SK-N-SH (cell line): ENCODE results near the gene TMEM150A. TPM values are rescaled to one million over a fixed set of nuclear protein-coding genes. Genes with fewer than 3 reads are reported as not detected.
"Not testable (repeated sequence)": the region's sequence is repeated elsewhere in the genome, so short reads cannot be mapped to it uniquely, and the experiment has no call there.

Experiments
- CTCF ChIA-PET: fragments of 300-600, 350-600 bp; formaldehyde crosslinking; extraction: SDS; loops from one replicate; lab custom pipeline; 2021; lab: Yijun Ruan, JAX
- POLR2A ChIA-PET: fragments of 350-600 bp; sonication (Branson Sonifier 250); formaldehyde crosslinking; extraction: SDS; loops from one replicate; lab custom pipeline; 2020; ENCODE audit warnings: antibody characterized with exemption, inconsistent platforms; lab: Yijun Ruan, JAX
- DNase-seq: peaks from one replicate; pipeline ENCODE4 v3.0.0; 2012
- H2AFZ ChIP-seq: fragments of 200-600 bp; sonication (generic); 2 replicates; pipeline ENCODE4 v1.8.1; 2016; ENCODE audit warnings: antibody characterized with exemption, mild to moderate bottlenecking, low read depth
- H3F3A ChIP-seq: fragments of 200-600 bp; sonication (generic); replicated peaks from 2 replicates; pipeline ENCODE3; 2016; ENCODE audit warnings: antibody characterized with exemption, mild to moderate bottlenecking; ENCODE audit not compliant: insufficient read depth
- H3K27ac ChIP-seq, 2 experiments: fragments of 200-500 bp in 1 of 2; fragments of 200-600 bp in 1 of 2; sonication (Bioruptor generic) in 1 of 2; sonication (generic), shearing (Covaris generic) in 1 of 2; 2 replicates each; pipeline versions ENCODE4 v1.5.1 to v1.6.1; 2014 to 2016; ENCODE audit warnings: low read depth in 2 of 2, inconsistent platforms in 1 of 2, low read length in 1 of 2, mild to moderate bottlenecking in 1 of 2, mixed read lengths in 1 of 2
- H3K27me3 ChIP-seq: fragments of 200-600 bp; sonication (generic), shearing (Covaris generic); 2 replicates; pipeline ENCODE4 v1.6.1; 2016; ENCODE audit warnings: mixed run types; ENCODE audit not compliant: insufficient read depth
- H3K36me3 ChIP-seq, 2 experiments: fragments of 200-500 bp in 1 of 2; fragments of 200-600 bp in 1 of 2; sonication (Bioruptor generic) in 1 of 2; sonication (generic) in 1 of 2; replicated peaks in 1 of 2; 2 replicates each; pipeline versions ENCODE3 to v1.5.1; 2014 to 2016; ENCODE audit warnings: low read length in 1 of 2, mild to moderate bottlenecking in 1 of 2; ENCODE audit not compliant: insufficient read depth in 2 of 2, control insufficient read depth in 1 of 2
- H3K4me1 ChIP-seq, 2 experiments: fragments of 200-500 bp in 1 of 2; fragments of 200-600 bp in 1 of 2; sonication (Bioruptor generic) in 1 of 2; sonication (generic), shearing (Covaris generic) in 1 of 2; 2 replicates each; pipeline versions ENCODE4 v1.5.1 to v1.6.1; 2014 to 2016; ENCODE audit warnings: low read depth in 1 of 2, low read length in 1 of 2, mixed run types in 1 of 2; ENCODE audit not compliant: insufficient read depth in 2 of 2, control insufficient read depth in 1 of 2
- H3K4me2 ChIP-seq: fragments of 200-600 bp; sonication (generic), shearing (Covaris generic); 2 replicates; pipeline ENCODE4 v1.6.1; 2017; ENCODE audit warnings: mixed run types
- H3K4me3 ChIP-seq, 2 experiments: fragments of 200-500 bp in 1 of 2; fragments of 200-600 bp in 1 of 2; sonication (Bioruptor generic) in 1 of 2; sonication (generic), shearing (Covaris generic) in 1 of 2; 2 replicates each; pipeline versions ENCODE4 v1.5.1 to v1.8.1; 2014 to 2016; ENCODE audit warnings: low read depth in 2 of 2, inconsistent platforms in 1 of 2, low read length in 1 of 2, mild to moderate bottlenecking in 1 of 2, mixed read lengths in 1 of 2, moderate library complexity in 1 of 2
- H3K79me2 ChIP-seq: fragments of 200-600 bp; sonication (generic); 2 replicates; pipeline ENCODE4 v1.8.1; 2017; ENCODE audit warnings: mild to moderate bottlenecking; ENCODE audit not compliant: insufficient read depth
- H3K9ac ChIP-seq: fragments of 200-600 bp; sonication (generic); 2 replicates; pipeline ENCODE4 v1.6.1; 2017; ENCODE audit warnings: mixed run types
- H3K9me2 ChIP-seq: fragments of 200-600 bp; sonication (generic); 2 replicates; pipeline ENCODE4 v1.6.1; 2017; ENCODE audit warnings: mixed run types
- H3K9me3 ChIP-seq: fragments of 200-600 bp; sonication (generic); 2 replicates; pipeline ENCODE4 v1.6.1; 2017; ENCODE audit warnings: mixed run types, mild to moderate bottlenecking, moderate library complexity
- H4K20me1 ChIP-seq: fragments of 200-600 bp; sonication (generic); 2 replicates; pipeline ENCODE4 v1.6.1; 2017; ENCODE audit warnings: mild to moderate bottlenecking, mixed run types; ENCODE audit not compliant: insufficient read depth
- EZH2phosphoT487 ChIP-seq: fragments of 200-600 bp; sonication (generic); IDR thresholded peaks from 2 replicates; pipeline ENCODE4 v1.6.1; 2017; ENCODE audit warnings: low read depth, mixed run types, mild to moderate bottlenecking, antibody characterized with exemption, moderate library complexity, borderline replicate concordance
- GATA2 ChIP-seq: sonication (generic); formaldehyde crosslinking; IDR thresholded peaks from 2 replicates; pipeline ENCODE4 v1.5.0; 2020; ENCODE audit warnings: mild to moderate bottlenecking, missing genetic modification reagents
- MXI1 ChIP-seq: IDR thresholded peaks from 2 replicates; pipeline ENCODE4 v1.6.1; 2012; ENCODE audit warnings: mild to moderate bottlenecking, low read depth, low read length, improper control_type of control experiment
- NFIC ChIP-seq: IDR thresholded peaks from 2 replicates; pipeline ENCODE4 v1.4.0; 2012; ENCODE audit warnings: borderline replicate concordance
- WGBS: methylation state at CpG from one replicate; pipeline ENCODE4 v1.1.6; 2017; ENCODE audit warnings: low lambda C conversion rate; 5-methylcytosine and 5-hydroxymethylcytosine counted together
- polyA plus RNA-seq, 3 experiments: library from polyadenylated mRNA; depleted of rRNA; stranded (reverse); fragments of >200 nt; gene quantifications; 2 replicates each; pipeline ENCODE4 v1.2.3, GENCODE V29; 2012
- TF ChIP-seq, protein P1 (sequence below): fragments of 150-350 bp; IDR thresholded peaks from 2 replicates; pipeline ENCODE4 v1.6.1; 2016; ENCODE audit warnings: mild to moderate bottlenecking, low read depth, low read length

Gene TMEM150A
- polyA plus RNA-seq, 1 of the 3 experiments (the other 2 are of a cell fraction) = 20.2 TPM

DNA sequence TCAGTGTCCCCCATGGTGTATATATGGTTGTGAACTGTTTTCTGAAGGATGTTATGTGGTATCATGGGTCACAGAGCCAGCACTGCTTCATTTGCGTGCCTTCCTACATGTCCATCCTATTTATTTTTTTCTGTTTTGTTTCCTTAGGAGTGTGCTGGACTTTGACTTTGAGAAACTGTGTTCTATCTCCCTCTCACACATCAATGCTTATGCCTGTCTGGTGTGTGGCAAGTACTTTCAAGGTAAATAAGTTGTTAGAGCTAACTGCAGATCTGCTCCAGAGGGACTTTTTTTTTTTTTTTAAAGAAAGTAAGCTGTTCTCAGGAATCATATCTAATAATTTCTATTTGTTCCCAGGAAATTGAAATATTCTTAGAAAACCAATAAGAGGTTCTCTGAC is 18.8 kb upstream of the TMEM150A start:
- H3K27ac ChIP-seq = no peak overlapping the region
- WGBS = 100% methylated on average over 1 of the region's 1 CpG
- H4K20me1 ChIP-seq = peaks cover 15% of the 10 kb centered on the region
- H3K4me3 ChIP-seq = no peak overlapping the region
- H3K79me2 ChIP-seq = peaks cover 66% of the 10 kb centered on the region
- H3K9me2 ChIP-seq = no peaks in the 10 kb centered on the region
- H3F3A ChIP-seq = no peaks in the 10 kb centered on the region
- no peak overlapping the region for H3K9ac ChIP-seq
- peaks cover 9% of the 10 kb centered on the region in 2 experiments; a peak in 3 of 4 replicates for H3K4me1 ChIP-seq
- no peaks in the 10 kb centered on the region for H3K27me3 ChIP-seq
- ChIA-PET CTCF (interaction anchor here (7.4 kb wide), 1 partner anchor 15 kb away, joined by 59 read pairs; no protein-coding TSS in a partner anchor), POLR2A (no interaction called here)
- DNase-seq = no peak
- no peak overlapping the region for H2AFZ ChIP-seq
- TF ChIP-seq MXI1 = no peak
- peaks cover 48 to 54% of the 10 kb centered on the region in 2 experiments for H3K36me3 ChIP-seq
- H3K9me3 ChIP-seq = no peaks in the 10 kb centered on the region
- no peak overlapping the region for H3K4me2 ChIP-seq

- no peaks in the 10 kb centered on the region for H3K9me3 ChIP-seq
- no peak overlapping the region for H3K27ac ChIP-seq
- peaks cover 9% of the 10 kb centered on the region in 2 experiments; a peak in 3 of 4 replicates for H3K4me1 ChIP-seq
- H4K20me1 ChIP-seq = peaks cover 15% of the 10 kb centered on the region
- H3F3A ChIP-seq = no peaks in the 10 kb centered on the region
- no peak overlapping the region for H3K4me3 ChIP-seq
- CTCF ChIA-PET = interaction anchor here (0.9 to 7.4 kb wide), 2 partner anchors 17 to 32 kb away, joined by 3 to 59 read pairs; no protein-coding TSS in a partner anchor
- no peak for DNase-seq
- no peak overlapping the region for H2AFZ ChIP-seq
- H3K9ac ChIP-seq = no peak overlapping the region
- no peak overlapping the region for H3K4me2 ChIP-seq
- TF ChIP-seq NFIC (no peak), GATA2 (no peak), EZH2phosphoT487 (no peak)
- TF ChIP-seq, protein P1, sequence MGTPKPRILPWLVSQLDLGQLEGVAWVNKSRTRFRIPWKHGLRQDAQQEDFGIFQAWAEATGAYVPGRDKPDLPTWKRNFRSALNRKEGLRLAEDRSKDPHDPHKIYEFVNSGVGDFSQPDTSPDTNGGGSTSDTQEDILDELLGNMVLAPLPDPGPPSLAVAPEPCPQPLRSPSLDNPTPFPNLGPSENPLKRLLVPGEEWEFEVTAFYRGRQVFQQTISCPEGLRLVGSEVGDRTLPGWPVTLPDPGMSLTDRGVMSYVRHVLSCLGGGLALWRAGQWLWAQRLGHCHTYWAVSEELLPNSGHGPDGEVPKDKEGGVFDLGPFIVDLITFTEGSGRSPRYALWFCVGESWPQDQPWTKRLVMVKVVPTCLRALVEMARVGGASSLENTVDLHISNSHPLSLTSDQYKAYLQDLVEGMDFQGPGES = no peak
- H3K79me2 ChIP-seq = peaks cover 75% of the 10 kb centered on the region
- H3K9me2 ChIP-seq = no peaks in the 10 kb centered on the region
- no peaks in the 10 kb centered on the region for H3K27me3 ChIP-seq
- H3K36me3 ChIP-seq = peaks cover 37 to 39% of the 10 kb centered on the region in 2 experiments
- POLR2A ChIA-PET = no interaction called here
- WGBS = 94% methylated on average over 6 of the region's 6 CpGs
Observed at GRCh38 chr2:85619617-85620016, 17.1 kb upstream of the TMEM150A start.

DNA sequence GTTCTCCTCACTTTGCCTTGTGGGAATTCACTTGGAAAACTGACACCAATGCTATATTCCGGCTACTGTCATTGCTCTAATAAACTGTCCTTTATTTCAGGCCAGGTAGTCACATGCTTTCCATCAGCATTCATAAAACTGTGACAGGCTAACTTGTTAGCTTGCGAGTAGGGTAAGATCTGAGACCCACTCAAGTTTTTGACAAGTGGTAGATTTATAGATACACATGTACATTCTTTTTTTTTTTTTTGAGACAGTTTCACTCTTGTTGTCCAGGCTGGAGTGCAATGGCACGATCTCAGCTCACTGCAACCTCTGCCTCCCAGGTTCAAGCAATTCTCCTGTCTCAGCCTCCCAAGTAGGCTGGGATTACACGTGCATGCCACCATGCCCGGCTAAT is 15.2 kb upstream of the TMEM150A start:
- 91% methylated on average over 5 of the region's 5 CpGs for WGBS
- H3K4me2 ChIP-seq = peak overlapping the region; percentile 93
- DNase-seq, H3K9ac ChIP-seq, POLR2A ChIA-PET, H2AFZ ChIP-seq, H3K27ac ChIP-seq, H3K9me2 ChIP-seq, H3K4me1 ChIP-seq, H3K27me3 ChIP-seq, H3K9me3 ChIP-seq: not testable (repeated sequence)
- H3F3A ChIP-seq = peaks cover 15% of the 10 kb centered on the region
- CTCF ChIA-PET = interaction anchor here (2.0 kb wide), 1 partner anchor 19 kb away, joined by 12 read pairs; no protein-coding TSS in a partner anchor
- peaks cover 20 to 24% of the 10 kb centered on the region in 2 experiments for H3K36me3 ChIP-seq
- H3K79me2 ChIP-seq = peaks cover 80% of the 10 kb centered on the region
- peak overlapping the region in 1 of 2 experiments; percentile 93; a peak in 2 of 4 replicates for H3K4me3 ChIP-seq
- peaks cover 15% of the 10 kb centered on the region for H4K20me1 ChIP-seq
